ENCODE data around the gene THOC6.

The THOC6 gene

GRCh38 chr16:3014971-3015370 is 8.9 kb upstream of the THOC6 start:
- DNase-seq (ENCODE audit: extremely low read depth in 1 of 2, low read depth in 1 of 2): no peak

GRCh38 chr16:3015865-3016521 is 7.8 kb upstream of the THOC6 start:
- no peak for DNase-seq (ENCODE audit: extremely low read depth in 1 of 2, low read depth in 1 of 2)

- no peak for DNase-seq (ENCODE audit: extremely low read depth in 1 of 2, low read depth in 1 of 2)
Measured at GRCh38 chr16:3017344-3017743, 6.5 kb upstream of the THOC6 start.

- no peak for DNase-seq (ENCODE audit: extremely low read depth in 1 of 2, low read depth in 1 of 2)
Measured at GRCh38 chr16:3017794-3018506, 5.9 kb upstream of the THOC6 start, which contains the start of gene CLDN6. Gene CLDN6, minus strand, starts transcription at chr16:3018183. Its CDS starts 2,162 bp downstream, at chr16:3016021.

GRCh38 chr16:3019594-3020246 is 4.1 kb upstream of the THOC6 start:
- DNase-seq (ENCODE audit: extremely low read depth in 1 of 2, low read depth in 1 of 2): no peak

- peak in 1 of 2 donors; percentile 54 for DNase-seq (ENCODE audit: extremely low read depth in 1 of 2, low read depth in 1 of 2)
Measured at GRCh38 chr16:3020247-3020603, 3.6 kb upstream of the THOC6 start, which contains the start of gene TNFRSF12A. Gene TNFRSF12A, plus strand, starts transcription at chr16:3020368. Its CDS starts 30 bp downstream, at chr16:3020398.

DNA sequence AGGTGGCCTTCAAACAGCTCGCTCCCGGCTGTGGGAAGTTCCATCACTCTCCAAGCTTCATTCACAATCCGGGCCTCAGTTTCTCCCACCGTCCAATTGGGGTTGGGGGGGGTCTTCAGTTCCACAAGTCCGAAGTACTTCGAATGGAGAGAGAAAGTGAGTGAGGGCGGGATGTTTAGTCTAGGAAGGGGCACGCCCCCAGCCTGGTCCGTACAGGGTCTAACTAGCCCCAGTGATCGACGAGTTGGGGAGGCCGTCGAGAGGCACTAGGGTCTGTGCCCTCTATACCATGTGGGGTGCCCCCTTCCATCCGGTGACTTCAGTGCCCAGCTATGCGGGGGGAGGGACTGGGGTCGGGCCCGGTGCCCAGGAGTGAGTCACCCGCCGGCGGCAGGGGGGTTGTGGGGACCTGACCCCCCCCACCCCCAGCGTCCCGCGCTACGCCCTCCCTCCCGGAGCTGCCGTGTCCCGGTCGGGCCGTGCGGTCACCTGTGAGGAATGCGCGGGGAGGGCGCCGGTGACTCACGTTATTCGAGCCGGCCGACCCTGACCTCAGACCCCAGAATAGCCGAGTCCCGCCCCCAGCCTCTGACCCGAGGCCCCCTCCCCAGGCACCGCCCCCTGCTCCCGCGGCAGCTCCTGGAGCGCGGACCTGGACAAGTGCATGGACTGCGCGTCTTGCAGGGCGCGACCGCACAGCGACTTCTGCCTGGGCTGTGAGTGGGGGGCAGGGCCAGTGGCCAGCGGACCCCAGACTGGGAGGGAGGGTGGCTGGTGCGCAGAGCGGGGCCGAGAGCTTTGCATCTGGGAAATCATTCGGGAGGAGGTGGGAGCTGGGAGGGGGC is 3.0 kb upstream of the THOC6 start:
- peak; percentile 54 to 57 for DNase-seq (ENCODE audit: extremely low read depth in 1 of 2, low read depth in 1 of 2)

GRCh38 chr16:3021449-3022207 is 2.2 kb upstream of the THOC6 start:
- peak; percentile 63 for DNase-seq (ENCODE audit: extremely low read depth in 1 of 2, low read depth in 1 of 2)

DNA sequence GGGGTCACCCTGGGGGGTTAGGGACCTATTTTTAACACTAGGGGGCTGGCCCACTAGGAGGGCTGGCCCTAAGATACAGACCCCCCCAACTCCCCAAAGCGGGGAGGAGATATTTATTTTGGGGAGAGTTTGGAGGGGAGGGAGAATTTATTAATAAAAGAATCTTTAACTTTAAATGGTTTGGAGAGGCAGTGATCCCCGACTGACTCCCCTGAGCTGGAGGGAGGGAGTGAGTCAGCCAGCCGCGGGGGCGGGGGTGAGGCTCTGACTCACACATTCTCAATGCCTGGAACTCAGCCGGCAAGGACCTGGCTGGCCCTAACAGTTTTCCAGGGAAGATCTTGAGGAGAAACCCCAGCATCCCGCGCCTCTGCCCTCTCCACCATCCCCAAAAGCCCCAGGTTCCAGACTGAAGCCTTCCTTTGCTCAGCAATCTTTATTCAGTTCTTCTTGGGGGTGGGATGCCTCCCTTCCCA is 1.6 kb upstream of the THOC6 start:
- DNase-seq (ENCODE audit: extremely low read depth in 1 of 2, low read depth in 1 of 2): peak; percentile 59 to 78

DNA sequence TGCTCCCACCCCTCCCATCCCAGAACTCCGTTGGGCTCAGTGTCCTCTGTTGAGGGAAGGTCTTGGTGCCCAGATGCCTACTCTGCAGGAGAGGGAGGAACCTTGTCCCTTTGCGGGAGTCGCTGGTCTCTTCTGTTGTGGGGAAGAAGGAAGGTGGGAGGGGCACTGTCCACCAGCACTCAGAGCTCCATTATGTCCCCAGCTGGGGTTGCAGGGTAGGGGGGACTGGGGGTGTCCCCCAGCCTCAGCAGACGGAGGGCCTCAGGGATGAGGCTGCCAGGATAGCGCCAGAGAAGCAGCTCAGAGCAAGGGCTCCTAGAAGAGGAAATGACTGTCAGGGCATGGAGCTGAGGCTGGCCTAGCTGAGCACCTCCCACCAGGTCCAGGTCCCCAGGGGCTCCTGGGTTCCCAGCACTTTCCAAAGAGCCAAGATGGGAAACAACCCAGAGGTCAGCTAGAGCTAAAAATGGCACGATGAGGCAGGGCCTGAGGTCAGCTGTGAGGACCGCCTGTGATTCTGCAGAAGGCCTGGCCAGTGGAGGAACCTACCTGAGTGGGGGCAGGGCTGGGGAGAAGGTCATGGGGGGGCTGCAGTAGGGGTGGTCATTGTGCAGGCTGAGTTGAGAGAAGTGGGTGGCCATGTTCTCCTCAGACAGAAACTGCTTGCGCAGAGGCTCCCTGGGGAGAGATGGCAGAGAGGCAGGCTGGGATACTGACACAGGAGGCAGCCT is 986 bp upstream of the THOC6 start:
- no peak for DNase-seq (ENCODE audit: extremely low read depth in 1 of 2, low read depth in 1 of 2)

DNA sequence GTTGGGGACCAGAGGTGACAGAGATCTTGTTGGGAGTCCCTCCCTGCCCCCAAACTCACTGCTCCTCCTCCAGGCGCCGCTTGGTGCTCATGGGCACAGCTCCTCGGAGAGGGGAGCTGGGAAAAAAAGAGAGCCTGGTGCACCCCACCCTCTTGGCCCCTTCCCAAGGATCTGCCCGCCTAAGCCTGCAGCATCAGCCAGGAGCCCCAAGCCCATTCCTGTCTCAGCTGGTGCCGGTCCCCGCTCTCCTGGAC is 493 bp upstream of the THOC6 start:
- no peak for DNase-seq (ENCODE audit: extremely low read depth in 1 of 2, low read depth in 1 of 2)

GRCh38 chr16:3025032-3026002 is 1.5 kb downstream of the THOC6 start:
- DNase-seq (ENCODE audit: extremely low read depth in 1 of 2, low read depth in 1 of 2): no peak

DNA sequence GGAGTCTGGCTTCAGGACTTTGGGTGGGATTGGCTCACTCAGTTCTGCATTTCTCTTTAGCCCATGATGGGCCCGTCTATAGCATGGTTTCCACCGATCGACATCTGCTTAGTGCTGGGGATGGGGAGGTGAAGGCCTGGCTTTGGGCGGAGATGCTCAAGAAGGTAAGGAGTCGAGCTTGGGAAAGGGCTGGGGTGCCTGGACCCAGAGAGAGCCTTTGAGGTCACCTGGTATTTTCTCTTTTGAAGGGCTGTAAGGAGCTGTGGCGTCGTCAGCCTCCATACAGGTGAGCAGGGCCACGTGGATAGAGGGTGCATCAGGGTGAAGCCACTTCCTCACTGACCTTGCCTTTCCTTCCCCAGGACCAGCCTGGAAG is 2.2 kb downstream of the THOC6 start:
- DNase-seq (ENCODE audit: extremely low read depth in 1 of 2, low read depth in 1 of 2): no peak

DNA sequence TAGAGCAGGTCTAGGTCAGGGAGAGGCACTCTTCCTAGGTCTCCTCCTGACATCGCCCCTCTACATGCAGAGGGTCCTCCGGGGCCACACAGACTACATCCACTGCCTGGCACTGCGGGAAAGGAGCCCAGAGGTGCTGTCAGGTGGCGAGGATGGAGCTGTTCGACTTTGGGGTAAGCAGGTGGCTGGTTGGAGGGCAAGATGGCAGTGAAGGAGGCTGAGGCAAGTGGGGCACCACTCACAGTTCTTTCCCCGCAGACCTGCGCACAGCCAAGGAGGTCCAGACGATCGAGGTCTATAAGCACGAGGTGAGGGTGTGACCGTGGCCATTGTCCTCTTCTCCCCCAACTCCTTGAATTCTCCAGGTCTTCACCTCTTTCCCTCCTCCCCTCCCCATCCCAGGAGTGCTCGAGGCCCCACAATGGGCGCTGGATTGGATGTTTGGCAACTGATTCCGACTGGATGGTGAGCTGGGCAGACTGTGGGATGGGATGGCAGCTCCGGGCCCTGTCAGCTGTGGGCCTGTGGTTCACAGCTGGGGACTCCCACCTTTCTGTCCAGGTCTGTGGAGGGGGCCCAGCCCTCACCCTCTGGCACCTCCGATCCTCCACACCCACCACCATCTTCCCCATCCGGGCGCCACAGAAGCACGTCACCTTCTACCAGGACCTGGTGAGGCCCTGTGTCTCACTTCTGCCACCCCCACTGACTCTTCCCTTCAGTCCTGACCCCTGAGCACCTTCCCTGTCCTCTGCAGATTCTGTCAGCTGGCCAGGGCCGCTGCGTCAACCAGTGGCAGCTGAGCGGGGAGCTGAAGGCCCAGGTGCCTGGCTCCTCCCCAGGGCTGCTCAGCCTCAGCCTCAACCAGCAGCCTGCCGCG is 3.0 kb downstream of the THOC6 start:
- DNase-seq (ENCODE audit: extremely low read depth in 1 of 2, low read depth in 1 of 2): no peak

DNA sequence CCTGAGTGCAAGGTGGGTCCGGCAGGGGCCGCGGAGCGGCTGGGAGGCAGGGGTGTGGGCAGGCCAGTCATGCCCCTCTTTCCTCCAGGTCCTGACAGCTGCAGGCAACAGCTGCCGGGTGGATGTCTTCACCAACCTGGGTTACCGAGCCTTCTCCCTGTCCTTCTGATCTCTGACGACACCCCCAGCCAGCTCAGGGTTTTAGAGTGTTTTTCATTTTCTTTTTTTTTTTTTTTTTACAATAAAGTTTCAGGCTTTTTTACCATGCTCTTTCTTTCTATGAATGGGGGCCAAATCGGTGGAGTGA is 3.6 kb downstream of the THOC6 start:
- no peak for DNase-seq (ENCODE audit: extremely low read depth in 1 of 2, low read depth in 1 of 2)

DNA sequence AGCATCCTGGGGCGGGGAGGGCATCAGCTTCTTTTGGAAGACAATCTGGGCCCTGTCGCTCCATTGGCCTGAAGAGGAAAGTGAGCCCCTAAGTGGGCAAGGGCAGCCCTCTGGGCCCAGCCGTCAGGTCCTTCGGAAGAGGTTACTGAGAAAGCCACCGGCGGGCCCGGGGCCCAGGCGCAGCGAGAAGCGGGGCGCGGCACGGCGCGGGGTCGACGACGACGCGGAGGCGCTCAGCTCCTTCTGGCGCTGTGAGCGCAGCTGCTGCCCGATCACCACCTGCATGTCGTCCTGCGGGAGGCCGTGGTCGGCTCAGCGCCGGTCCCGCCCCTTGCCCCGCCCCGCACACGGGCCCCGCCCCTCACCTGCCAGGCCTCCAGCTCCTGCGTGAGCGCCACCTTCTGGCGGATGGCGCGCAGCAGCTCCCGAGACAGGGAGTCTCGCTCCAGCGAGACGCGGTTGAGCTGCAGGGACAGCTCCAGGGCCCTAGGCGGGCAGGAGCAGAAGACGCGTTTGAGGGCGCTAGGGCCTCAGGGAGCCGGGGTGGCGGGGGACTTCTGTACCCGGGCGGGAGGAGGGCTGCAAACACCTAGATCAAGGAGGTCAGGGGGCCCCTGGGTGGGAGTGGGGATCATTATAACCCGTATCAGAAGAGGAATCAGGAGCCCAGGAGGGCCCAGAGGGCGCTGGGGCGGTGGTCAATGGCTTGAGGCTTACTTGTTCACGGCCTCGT is 4.3 kb downstream of the THOC6 start:
- peak; percentile 68 to 85 for DNase-seq (ENCODE audit: extremely low read depth in 1 of 2, low read depth in 1 of 2)

DNA sequence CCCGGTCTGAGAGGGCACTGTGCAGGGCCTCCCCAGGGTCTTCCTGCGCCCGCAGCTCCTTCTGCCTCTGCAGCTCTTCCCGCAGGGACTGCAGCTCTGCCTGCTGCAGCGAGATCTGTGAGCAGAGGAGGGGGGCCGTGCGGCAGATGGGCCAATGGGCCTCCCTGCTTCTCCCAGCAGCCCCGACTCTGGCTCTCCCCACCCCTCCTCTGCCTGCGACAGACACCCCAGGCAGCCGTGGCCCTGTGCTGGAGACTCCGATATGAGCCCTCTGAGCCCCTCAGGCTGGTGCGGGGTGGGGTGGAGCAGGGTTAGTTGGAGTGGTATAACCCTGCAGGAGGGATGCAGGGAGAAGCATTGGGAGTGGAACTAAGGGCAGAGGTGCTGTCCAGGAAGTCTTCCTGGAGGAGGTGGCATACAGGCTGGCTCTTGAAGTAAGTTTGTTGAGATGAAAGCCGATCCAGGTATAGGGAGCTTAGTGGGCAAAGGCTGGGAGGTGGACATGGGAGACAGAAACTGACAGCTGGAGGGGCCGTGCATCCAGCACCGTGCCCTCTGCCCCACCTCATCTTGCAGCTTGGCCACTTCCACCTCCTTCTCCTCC is 5.0 kb downstream of the THOC6 start:
- DNase-seq (ENCODE audit: extremely low read depth in 1 of 2, low read depth in 1 of 2): no peak

Data from activated CD8-positive, alpha-beta memory T cell treated with anti-CD3 and anti-CD28 coated beads for 1 hour (primary cell).